ENCODE measurements around the gene ACIN1. TPM values are rescaled to one million over a fixed set of nuclear protein-coding genes. Genes with fewer than 3 reads are reported as not detected.

The ACIN1 gene
- total RNA-seq, 6 donors from 2014 or later: 91.1 to 350 (median 139) TPM

DNA sequence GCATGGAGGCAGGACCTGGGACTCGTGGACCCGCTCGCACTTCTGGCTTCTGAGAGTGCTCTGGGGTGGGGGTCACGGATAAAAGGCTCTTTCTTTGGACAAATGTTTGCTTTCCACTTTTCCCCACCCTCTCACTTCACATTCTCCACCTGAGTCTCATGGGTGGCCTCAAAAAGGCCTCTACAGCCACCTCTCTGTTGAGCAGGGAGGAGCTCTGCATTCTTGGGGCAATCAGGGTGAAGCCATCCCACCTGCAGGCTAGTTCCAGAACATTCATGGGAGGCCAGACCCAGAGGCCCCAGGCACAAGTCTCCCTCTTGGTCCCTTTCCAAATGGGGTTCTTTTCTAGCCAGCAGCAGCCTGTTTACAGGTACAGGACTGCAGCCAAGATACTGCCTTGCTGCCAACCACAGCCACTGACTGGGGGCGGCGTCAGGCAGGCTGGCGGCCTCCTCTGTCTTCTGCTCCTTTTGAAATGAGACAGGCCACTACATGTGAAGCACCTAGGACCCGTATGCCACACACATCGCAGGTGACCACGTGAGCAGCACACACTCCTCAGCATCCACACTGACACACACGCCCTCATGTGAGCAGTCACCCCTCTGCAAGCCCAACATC lies 42.4 kb upstream of the ACIN1 start:
- ATAC-seq (ENCODE audit: low FRiP score in 2 of 2) (peak in 1 of 2 donors; percentile 65), DNase-seq (peak in 1 of 2 donors; percentile 48)
- no peak overlapping the region for H3K27ac ChIP-seq
- TF ChIP-seq EP300 (IDR thresholded peaks at IDR 0.05) (no peak), POLR2AphosphoS5 (IDR thresholded peaks at IDR 0.05) (no peak), POLR2A (IDR thresholded peaks at IDR 0.05) (no peak), CTCF (IDR thresholded peaks at IDR 0.05) (no peak)
- no peak overlapping the region for H3K4me3 ChIP-seq
- peaks cover 2 to 10% (median 5%) of the 10 kb centered on the region in 4 donors for H3K36me3 ChIP-seq
- H3K4me1 ChIP-seq: peaks cover 0 to 5% (median 2%) of the 10 kb centered on the region in 4 donors
- WGBS, 2 donors: 55 to 78% methylated on average over 5 to 11 of the region's 11 CpGs
- H3K9me3 ChIP-seq: no peaks in the 10 kb centered on the region
- H3K27me3 ChIP-seq: no peaks in the 10 kb centered on the region

GRCh38 chr14:23136566-23137133 lies 41.7 kb upstream of the ACIN1 start:
- ATAC-seq (ENCODE audit: low FRiP score in 2 of 2) (no peak), DNase-seq (peak in 1 of 2 donors; percentile 63)
- TF ChIP-seq POLR2A (IDR thresholded peaks at IDR 0.05) (no peak), EP300 (IDR thresholded peaks at IDR 0.05) (no peak), POLR2AphosphoS5 (IDR thresholded peaks at IDR 0.05) (no peak), CTCF (IDR thresholded peaks at IDR 0.05) (no peak)
- Histone ChIP-seq H3K4me3 (no peak overlapping the region), H3K4me1 (peaks cover 0 to 5% (median 0%) of the 10 kb centered on the region in 4 donors), H3K27ac (no peak overlapping the region), H3K36me3 (peaks cover 2 to 10% (median 5%) of the 10 kb centered on the region in 4 donors), H3K9me3 (no peaks in the 10 kb centered on the region), H3K27me3 (no peaks in the 10 kb centered on the region)
- WGBS, 2 donors: 85 to 89% methylated on average over 16 of the region's 16 CpGs

DNA sequence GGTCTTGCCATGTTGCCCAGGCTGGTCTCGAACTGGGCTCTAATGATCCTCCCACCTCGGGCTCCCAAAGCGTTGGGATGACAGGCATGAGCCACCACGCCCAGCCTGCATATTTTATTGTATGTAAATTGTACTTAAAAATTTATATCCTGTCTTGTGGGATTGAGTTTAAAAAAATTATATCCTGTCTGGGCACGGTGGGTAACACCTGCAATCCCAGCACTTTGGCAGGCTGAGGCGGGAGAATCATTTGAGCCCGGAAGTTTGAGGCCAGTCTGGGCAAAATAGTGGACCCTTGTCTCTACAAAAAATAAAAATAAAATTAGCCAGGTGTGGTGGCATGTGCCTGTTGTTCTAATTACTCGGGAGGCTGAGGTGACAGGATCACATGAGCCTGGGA lies 38.0 kb upstream of the ACIN1 start:
- H3K4me1 ChIP-seq: peaks cover 0 to 5% (median 0%) of the 10 kb centered on the region in 4 donors
- DNase-seq (no peak), ATAC-seq (ENCODE audit: low FRiP score in 2 of 2) (no peak)
- H3K36me3 ChIP-seq: peaks cover 0 to 15% (median 4%) of the 10 kb centered on the region in 4 donors
- H3K27me3 ChIP-seq: no peaks in the 10 kb centered on the region
- TF ChIP-seq POLR2AphosphoS5 (IDR thresholded peaks at IDR 0.05) (no peak), POLR2A (IDR thresholded peaks at IDR 0.05) (no peak), CTCF (IDR thresholded peaks at IDR 0.05) (no peak)
- H3K27ac ChIP-seq: no peak overlapping the region
- no peaks in the 10 kb centered on the region for H3K9me3 ChIP-seq
- no peak overlapping the region for H3K4me3 ChIP-seq
- WGBS, 2 donors: 73 to 81% methylated on average over 8 of the region's 8 CpGs

DNA sequence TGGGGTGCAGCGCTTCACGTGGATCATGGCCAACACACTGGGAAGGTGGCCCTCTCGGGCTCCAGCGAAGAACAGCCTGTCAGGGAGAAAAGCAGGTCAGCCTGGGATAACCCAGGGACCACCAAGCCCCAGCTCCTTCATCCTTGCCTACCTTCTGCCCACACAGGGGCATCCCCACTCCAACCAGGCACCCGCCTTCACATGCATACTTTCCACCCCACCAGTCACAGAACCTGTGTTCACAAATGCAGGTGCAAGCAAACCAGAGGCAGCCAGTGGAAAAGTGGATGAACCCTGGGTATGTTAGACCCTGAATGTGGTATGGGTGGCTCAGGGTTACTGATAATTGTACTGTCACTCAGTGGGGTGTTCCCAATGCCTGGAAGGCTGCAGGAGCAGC lies 36.5 kb upstream of the ACIN1 start:
- H3K27ac ChIP-seq: no peak overlapping the region

More for the DNA sequence above, 36.5 kb upstream of the ACIN1 start:
- peaks cover 0 to 24% (median 5%) of the 10 kb centered on the region in 4 donors for H3K36me3 ChIP-seq
- no peak overlapping the region for H3K4me3 ChIP-seq
- TF ChIP-seq CTCF (IDR thresholded peaks at IDR 0.05): no peak
- TF ChIP-seq POLR2AphosphoS5 (IDR thresholded peaks at IDR 0.05): no peak
- no peak for TF ChIP-seq EP300 (IDR thresholded peaks at IDR 0.05)
- no peak for TF ChIP-seq POLR2A (IDR thresholded peaks at IDR 0.05)
- DNase-seq (no peak), ATAC-seq (ENCODE audit: low FRiP score in 2 of 2) (no peak)
- H3K27me3 ChIP-seq: no peaks in the 10 kb centered on the region
- no peaks in the 10 kb centered on the region for H3K9me3 ChIP-seq
- no peaks in the 10 kb centered on the region for H3K4me1 ChIP-seq
- whole genome bisulfite sequencing, 2 donors: 70 to 76% methylated on average over 5 of the region's 5 CpGs

All from upper lobe of left lung (tissue), 6 donors.